ENCODE measurements around the gene HOXA4.

Gene HOXA4

GRCh38 chr7:27102581-27103442, 27.7 kb downstream of the HOXA4 start, which contains the start of gene HOXA2:
TSS of gene HOXA2 (minus strand) at chr7:27102683. CDS start at chr7:27102500, 183 bp downstream.
- DNase-seq, result no peak

- DNase-seq, result no peak
Measured at GRCh38 chr7:27101957-27102580, 28.5 kb downstream of the HOXA4 start.

GRCh38 chr7:27101171-27101956, 29.2 kb downstream of the HOXA4 start:
- no peak for DNase-seq

- no peak for DNase-seq
Measured at GRCh38 chr7:27100694-27101170, 29.8 kb downstream of the HOXA4 start.

- no peak for DNase-seq
Measured at GRCh38 chr7:27099453-27100370, 30.8 kb downstream of the HOXA4 start.

GRCh38 chr7:27098578-27099451, 31.7 kb downstream of the HOXA4 start:
- peak; percentile 63 for DNase-seq

- no peak for DNase-seq
Measured at GRCh38 chr7:27097686-27098577, 32.6 kb downstream of the HOXA4 start.

- peak; percentile 70 for DNase-seq
Measured at GRCh38 chr7:27096768-27097514, 33.6 kb downstream of the HOXA4 start.

GRCh38 chr7:27095897-27096767, 34.4 kb downstream of the HOXA4 start, which contains the start of gene HOXA1:
TSS of gene HOXA1 (minus strand) at chr7:27096000. CDS start at chr7:27095912, 88 bp downstream.
- DNase-seq, result peak; percentile 83

- DNase-seq, result no peak
Measured at GRCh38 chr7:27095050-27095896, 35.3 kb downstream of the HOXA4 start.

GRCh38 chr7:27094304-27095049, 36.1 kb downstream of the HOXA4 start:
- DNase-seq, result no peak

- no peak for DNase-seq
Measured at GRCh38 chr7:27093184-27093895, 37.2 kb downstream of the HOXA4 start.

- no peak for DNase-seq
Measured at GRCh38 chr7:27092819-27093110, 37.8 kb downstream of the HOXA4 start.

GRCh38 chr7:27091941-27092818, 38.4 kb downstream of the HOXA4 start:
- no peak for DNase-seq

- DNase-seq, result no peak
Measured at GRCh38 chr7:27091105-27091504, 39.5 kb downstream of the HOXA4 start.

All from right forelimb (tissue), 1 donor.